Mesendoderm (in vitro differentiated cells): Measurements from ENCODE around the gene TTLL10.

Experiments
- DNase-seq: peaks from one replicate; pipeline ENCODE4 v3.0.0; 2013
- H2AK5ac ChIP-seq: 2 replicates; pipeline ENCODE4 v1.6.1; 2013; ENCODE audit warnings: low read length, inconsistent platforms
- H2BK120ac ChIP-seq: 2 replicates; pipeline ENCODE4 v1.6.1; 2013; ENCODE audit warnings: low read depth, mild to moderate bottlenecking, low read length, moderate library complexity, mixed read lengths
- H2BK15ac ChIP-seq: replicated peaks from 2 replicates; pipeline ENCODE4 v1.6.1; 2013; ENCODE audit warnings: low read depth, mild to moderate bottlenecking, moderate library complexity
- H2BK5ac ChIP-seq: 2 replicates; pipeline ENCODE4 v1.6.1; 2013; ENCODE audit warnings: low read length, inconsistent platforms
- H3K18ac ChIP-seq: 2 replicates; pipeline ENCODE4 v1.6.1; 2013; ENCODE audit warnings: mild to moderate bottlenecking, low read length, mixed read lengths
- H3K23ac ChIP-seq: one replicate; pipeline ENCODE4 v1.6.1; 2013; ENCODE audit warnings: low read length
- H3K27ac ChIP-seq: 2 replicates; pipeline ENCODE4 v1.5.1; 2013; ENCODE audit warnings: low read depth, mild to moderate bottlenecking, inconsistent platforms, low read length, moderate library complexity
- H3K27me3 ChIP-seq: 2 replicates; pipeline ENCODE4 v1.6.1; 2013; ENCODE audit warnings: low read length, control low read depth, mild to moderate bottlenecking, inconsistent platforms; ENCODE audit not compliant: insufficient read depth, poor library complexity
- H3K36me3 ChIP-seq: 2 replicates; pipeline ENCODE4 v1.6.1; 2013; ENCODE audit warnings: low read length, inconsistent platforms; ENCODE audit not compliant: control insufficient read depth, insufficient read depth
- H3K4ac ChIP-seq: one replicate; pipeline ENCODE4 v1.6.1; 2013; ENCODE audit warnings: low read depth, mild to moderate bottlenecking, low read length, moderate library complexity
- H3K4me1 ChIP-seq: 2 replicates; pipeline ENCODE4 v1.6.1; 2013; ENCODE audit warnings: low read depth, low read length, inconsistent platforms; ENCODE audit not compliant: control insufficient read depth
- H3K4me2 ChIP-seq: 2 replicates; pipeline ENCODE4 v1.6.1; 2013; ENCODE audit warnings: low read length
- H3K4me3 ChIP-seq: 2 replicates; pipeline ENCODE4 v1.5.1; 2013; ENCODE audit warnings: mild to moderate bottlenecking, low read length
- H3K56ac ChIP-seq: one replicate; pipeline ENCODE4 v1.6.1; 2013; ENCODE audit warnings: low read length
- H3K79me1 ChIP-seq: 2 replicates; pipeline ENCODE4 v1.6.1; 2013; ENCODE audit warnings: low read length, inconsistent platforms
- H3K79me2 ChIP-seq: 2 replicates; pipeline ENCODE4 v1.6.1; 2013; ENCODE audit warnings: mild to moderate bottlenecking, low read length; ENCODE audit not compliant: control insufficient read depth, insufficient read depth
- H3K9ac ChIP-seq: 2 replicates; pipeline ENCODE4 v1.6.1; 2013; ENCODE audit warnings: low read length, inconsistent platforms
- H4K5ac ChIP-seq: one replicate; pipeline ENCODE4 v1.6.1; 2013; ENCODE audit warnings: low read length
- H4K8ac ChIP-seq: one replicate; pipeline ENCODE4 v1.6.1; 2013; ENCODE audit warnings: low read depth, mild to moderate bottlenecking, control low read depth, low read length, moderate library complexity
- WGBS: extraction: QIAGEN DNeasy Blood & Tissue Kit; methylation state at CpG from one replicate; pipeline ENCODE4 v1.1.7; 2013; ENCODE audit warnings: low lambda C conversion rate, missing lambda C conversion rate; ENCODE audit not compliant: insufficient coverage; ENCODE audit errors: extremely low coverage; 5-methylcytosine and 5-hydroxymethylcytosine counted together

Gene TTLL10

GRCh38 chr1:1181129-1181937 lies 7.7 kb downstream of the TTLL10 start:
- no peak overlapping the region for H3K4me2 ChIP-seq
- H3K18ac ChIP-seq = no peak overlapping the region
- H3K79me2 ChIP-seq = no peaks in the 10 kb centered on the region
- no peak overlapping the region for H3K9ac ChIP-seq
- H3K4ac ChIP-seq = no peak overlapping the region
- no peak overlapping the region for H2BK120ac ChIP-seq
- DNase-seq = no peak
- no peak overlapping the region for H4K5ac ChIP-seq
- H4K8ac ChIP-seq = no peak overlapping the region
- no peaks in the 10 kb centered on the region for H3K36me3 ChIP-seq
- H3K79me1 ChIP-seq = no peaks in the 10 kb centered on the region
- no peak overlapping the region for H2BK5ac ChIP-seq
- H3K56ac ChIP-seq = no peak overlapping the region
- no peak overlapping the region for H2AK5ac ChIP-seq
- no peak overlapping the region for H3K23ac ChIP-seq
- no CpG with 5 or more reads among the region's 26 CpGs for WGBS
- H3K4me1 ChIP-seq = no peaks in the 10 kb centered on the region
- no peak overlapping the region for H3K27ac ChIP-seq
- H3K4me3 ChIP-seq = no peak overlapping the region
- no peak overlapping the region for H2BK15ac ChIP-seq
- H3K27me3 ChIP-seq = no peaks in the 10 kb centered on the region

GRCh38 chr1:1181938-1182410 lies 8.3 kb downstream of the TTLL10 start:
- Histone ChIP-seq H3K4me1 (no peaks in the 10 kb centered on the region), H3K79me2 (no peaks in the 10 kb centered on the region), H3K4me3 (no peak overlapping the region), H3K79me1 (no peaks in the 10 kb centered on the region), H2BK5ac (no peak overlapping the region), H3K23ac (no peak overlapping the region), H2BK120ac (no peak overlapping the region), H3K27ac (no peak overlapping the region), H3K36me3 (no peaks in the 10 kb centered on the region), H4K5ac (no peak overlapping the region), H3K4me2 (no peak overlapping the region), H3K4ac (no peak overlapping the region), H3K18ac (no peak overlapping the region), H4K8ac (no peak overlapping the region), H2AK5ac (no peak overlapping the region), H3K56ac (no peak overlapping the region), H3K27me3 (no peaks in the 10 kb centered on the region), H2BK15ac (no peak overlapping the region), H3K9ac (no peak overlapping the region)
- WGBS = no CpG with 5 or more reads among the region's 21 CpGs
- DNase-seq = no peak

GRCh38 chr1:1182491-1183220 lies 9.0 kb downstream of the TTLL10 start:
- H3K23ac ChIP-seq = no peak overlapping the region
- H4K5ac ChIP-seq = no peak overlapping the region
- H3K4me3 ChIP-seq = no peak overlapping the region
- H3K79me2 ChIP-seq = no peaks in the 10 kb centered on the region
- H3K56ac ChIP-seq = peak overlapping the region; percentile 25
- H3K4ac ChIP-seq = no peak overlapping the region
- no peaks in the 10 kb centered on the region for H3K27me3 ChIP-seq
- H3K9ac ChIP-seq = no peak overlapping the region
- H3K36me3 ChIP-seq = no peaks in the 10 kb centered on the region
- no peaks in the 10 kb centered on the region for H3K79me1 ChIP-seq
- H2BK15ac ChIP-seq = no peak overlapping the region
- no peak overlapping the region for H2BK120ac ChIP-seq
- no peak overlapping the region for H3K18ac ChIP-seq
- H4K8ac ChIP-seq = no peak overlapping the region
- H3K4me2 ChIP-seq = no peak overlapping the region
- H3K27ac ChIP-seq = no peak overlapping the region
- H2AK5ac ChIP-seq = no peak overlapping the region
- H2BK5ac ChIP-seq = no peak overlapping the region
- WGBS = no CpG with 5 or more reads among the region's 39 CpGs
- DNase-seq = no peak
- H3K4me1 ChIP-seq = no peaks in the 10 kb centered on the region

GRCh38 chr1:1183221-1183747 lies 9.6 kb downstream of the TTLL10 start:
- H3K4ac ChIP-seq = no peak overlapping the region
- H3K18ac ChIP-seq = no peak overlapping the region
- H3K9ac ChIP-seq = no peak overlapping the region
- no peak overlapping the region for H2BK5ac ChIP-seq
- no peak overlapping the region for H3K27ac ChIP-seq
- no peaks in the 10 kb centered on the region for H3K79me2 ChIP-seq
- no peak overlapping the region for H3K4me3 ChIP-seq
- H2BK120ac ChIP-seq = no peak overlapping the region
- no peak overlapping the region for H3K4me2 ChIP-seq
- WGBS = no CpG with 5 or more reads among the region's 21 CpGs
- no peak overlapping the region for H4K5ac ChIP-seq
- no peaks in the 10 kb centered on the region for H3K36me3 ChIP-seq
- H2AK5ac ChIP-seq = no peak overlapping the region
- no peak overlapping the region for H3K56ac ChIP-seq
- H3K79me1 ChIP-seq = no peaks in the 10 kb centered on the region
- H3K4me1 ChIP-seq = no peaks in the 10 kb centered on the region
- no peaks in the 10 kb centered on the region for H3K27me3 ChIP-seq
- no peak overlapping the region for H3K23ac ChIP-seq
- H2BK15ac ChIP-seq = no peak overlapping the region
- H4K8ac ChIP-seq = no peak overlapping the region
- DNase-seq = no peak

- no peaks in the 10 kb centered on the region for H3K36me3 ChIP-seq
- H3K23ac ChIP-seq = no peak overlapping the region
- no peaks in the 10 kb centered on the region for H3K4me1 ChIP-seq
- H3K27me3 ChIP-seq = no peaks in the 10 kb centered on the region
- no peak overlapping the region for H3K4ac ChIP-seq
- no peak overlapping the region for H3K27ac ChIP-seq
- no peak for DNase-seq
- no peak overlapping the region for H4K8ac ChIP-seq
- WGBS = no CpG with 5 or more reads among the region's 33 CpGs
- H2BK120ac ChIP-seq = no peak overlapping the region
- no peak overlapping the region for H2AK5ac ChIP-seq
- H3K9ac ChIP-seq = no peak overlapping the region
- H4K5ac ChIP-seq = no peak overlapping the region
- H2BK5ac ChIP-seq = no peak overlapping the region
- no peak overlapping the region for H3K4me2 ChIP-seq
- H3K79me2 ChIP-seq = no peaks in the 10 kb centered on the region
- H3K4me3 ChIP-seq = no peak overlapping the region
- H3K79me1 ChIP-seq = no peaks in the 10 kb centered on the region
- H2BK15ac ChIP-seq = no peak overlapping the region
- no peak overlapping the region for H3K56ac ChIP-seq
- no peak overlapping the region for H3K18ac ChIP-seq
Observed at GRCh38 chr1:1183833-1184775, 10.4 kb downstream of the TTLL10 start.
